NCI-H187 treated with DMSO at 0.1 percent for 48 hours (cell line): ENCODE data around the gene ARHGAP24.

ENCODE experiments used
- DNase-seq: peaks from one replicate; lab custom pipeline; 2025; lab: John Stamatoyannopoulos, UW

The ARHGAP24 gene

GRCh38 chr4:85777908-85778631 is 303.1 kb downstream of the ARHGAP24 start:
- DNase-seq, result no peak

- no peak for DNase-seq
Observed at GRCh38 chr4:85778632-85779131, 303.7 kb downstream of the ARHGAP24 start.

DNA sequence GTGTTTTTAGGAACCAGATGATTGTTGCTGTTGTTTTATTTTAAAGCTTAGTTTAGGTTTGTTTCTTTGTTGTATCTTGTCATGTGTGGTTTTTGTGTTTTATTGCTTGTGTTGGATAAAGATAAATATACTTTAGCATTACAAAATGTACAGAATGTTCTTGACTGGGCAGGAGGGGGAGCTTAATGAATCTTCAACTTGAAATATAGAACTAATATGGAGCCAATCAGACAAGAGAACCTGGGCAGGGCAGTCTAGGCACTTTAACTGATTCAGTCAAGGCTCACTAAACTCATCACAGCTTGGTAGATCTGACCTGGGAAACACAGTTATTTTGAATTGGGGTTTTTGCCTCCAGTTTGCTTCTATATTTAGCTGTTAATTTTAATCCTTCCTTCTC is 304.2 kb downstream of the ARHGAP24 start:
- no peak for DNase-seq

DNA sequence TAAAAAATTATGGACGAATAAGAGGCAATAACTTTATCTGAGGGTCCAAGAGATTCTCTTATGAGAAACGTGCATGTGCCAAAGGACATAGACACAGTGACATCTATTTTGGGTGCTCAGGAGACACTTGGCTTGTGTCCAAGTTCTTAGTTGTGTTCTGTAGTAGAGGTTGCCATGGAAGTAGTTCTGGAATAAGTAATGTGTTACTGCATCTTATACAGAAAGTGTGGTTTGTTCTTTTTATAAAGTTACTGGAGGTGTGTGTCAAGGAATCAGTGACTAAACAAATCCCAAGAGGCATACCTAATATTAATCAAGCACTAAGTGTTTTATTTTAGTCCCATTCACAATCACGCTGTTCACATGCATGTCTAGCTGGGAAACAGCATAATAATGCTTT is 305.7 kb downstream of the ARHGAP24 start:
- DNase-seq, result no peak

GRCh38 chr4:85783483-85783882 is 308.5 kb downstream of the ARHGAP24 start:
- no peak for DNase-seq

DNA sequence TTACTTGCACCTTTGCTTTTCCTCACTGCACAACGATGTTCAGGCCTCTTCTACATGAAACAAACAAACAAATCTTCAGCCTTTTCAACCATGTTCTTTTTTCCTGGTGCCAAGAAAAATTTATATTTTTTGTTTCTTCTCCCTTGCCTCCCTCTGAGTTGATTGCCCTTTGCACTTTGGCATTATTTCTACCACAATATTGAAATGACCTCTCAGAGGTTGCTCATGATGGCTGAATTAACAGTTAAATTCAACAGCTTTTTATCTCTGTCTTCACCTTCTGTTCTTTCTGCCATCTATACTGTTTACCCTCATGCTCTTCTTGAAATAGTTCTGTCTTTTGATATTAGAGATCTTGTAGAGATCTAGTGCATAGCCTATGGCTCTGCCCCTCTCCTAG is 308.9 kb downstream of the ARHGAP24 start:
- no peak for DNase-seq

DNA sequence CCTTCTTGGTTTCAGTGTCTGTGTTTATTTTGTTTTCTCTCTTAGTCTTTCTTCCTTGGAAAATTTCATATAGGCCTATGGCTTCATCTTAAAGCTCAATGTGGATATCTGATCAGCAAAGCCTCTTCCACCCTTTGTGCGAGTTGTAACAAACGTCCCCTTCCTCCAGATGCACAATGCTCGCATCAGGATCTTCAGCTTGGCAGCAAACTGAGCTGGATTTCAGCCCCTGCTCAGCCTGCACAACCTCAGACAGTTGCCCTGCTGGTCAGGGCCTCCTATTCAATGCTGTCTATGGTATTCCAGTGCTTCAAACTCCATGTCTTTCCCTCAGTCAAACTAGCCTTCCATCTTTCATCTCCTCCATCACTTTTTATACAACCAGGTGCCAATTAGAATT is 309.4 kb downstream of the ARHGAP24 start:
- DNase-seq, result no peak

- DNase-seq, result no peak
Observed at GRCh38 chr4:85784947-85785346, 310.0 kb downstream of the ARHGAP24 start.

GRCh38 chr4:85787133-85787532 is 312.2 kb downstream of the ARHGAP24 start:
- DNase-seq, result no peak

- no peak for DNase-seq
Observed at GRCh38 chr4:85788604-85789003, 313.7 kb downstream of the ARHGAP24 start.

DNA sequence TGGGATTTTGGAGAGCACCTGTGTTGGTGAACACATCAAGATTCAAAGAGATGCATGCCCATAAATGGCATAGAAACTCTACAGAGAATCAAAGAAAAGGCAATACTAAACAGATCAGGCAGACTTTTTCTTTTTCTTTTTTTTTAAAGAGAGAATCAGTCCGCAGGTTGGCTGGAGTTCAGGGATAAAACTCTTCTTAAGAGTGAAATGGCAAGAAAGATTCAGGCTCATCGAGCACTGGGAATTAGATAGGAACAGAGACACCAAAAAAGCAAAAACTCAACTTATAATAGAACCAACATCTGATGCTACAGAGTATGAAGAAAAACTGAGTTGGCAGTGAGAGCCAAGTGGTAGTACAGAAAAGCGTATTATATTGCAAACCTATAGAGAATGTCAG is 314.3 kb downstream of the ARHGAP24 start:
- no peak for DNase-seq

- DNase-seq, result no peak
Observed at GRCh38 chr4:85790582-85790981, 315.6 kb downstream of the ARHGAP24 start.

DNA sequence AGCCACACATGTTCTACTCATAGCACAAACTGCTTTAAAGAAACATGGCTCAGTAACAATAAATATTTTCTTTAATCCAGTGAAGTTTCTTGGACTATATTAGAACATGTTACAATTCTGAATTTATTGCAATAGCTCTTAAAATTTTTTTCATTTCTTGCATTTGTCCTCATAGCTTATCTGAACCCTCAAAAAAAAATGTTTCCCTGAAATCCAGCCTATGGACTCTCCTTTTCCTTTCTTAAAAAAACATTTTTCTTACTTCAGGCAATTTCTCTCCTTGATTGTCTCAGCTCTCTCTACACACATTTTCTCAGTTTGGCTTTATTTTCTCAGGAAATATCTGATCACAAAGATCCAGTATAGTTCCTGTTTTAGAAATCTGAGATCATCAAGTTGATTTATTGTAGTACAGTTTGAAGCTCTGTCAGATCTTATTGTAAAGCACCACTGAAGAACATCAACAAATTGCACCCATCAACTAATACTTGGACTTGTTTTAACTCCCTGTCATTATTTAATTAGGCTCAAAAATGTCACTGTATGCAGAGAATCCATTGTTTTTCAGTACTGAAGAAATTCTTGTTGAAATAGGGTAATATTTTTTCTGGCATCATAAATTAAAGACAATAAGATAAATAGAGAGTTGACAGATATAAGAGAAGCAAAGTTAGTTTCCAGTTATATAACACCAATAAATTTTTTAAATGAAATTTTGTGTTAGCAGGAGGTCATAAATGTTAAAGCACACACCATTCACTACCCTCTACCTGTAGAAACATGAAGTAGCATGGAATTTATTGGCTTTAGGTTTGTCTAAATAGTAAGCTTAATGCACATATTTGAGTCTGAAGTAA is 317.7 kb downstream of the ARHGAP24 start:
- no peak for DNase-seq

DNA sequence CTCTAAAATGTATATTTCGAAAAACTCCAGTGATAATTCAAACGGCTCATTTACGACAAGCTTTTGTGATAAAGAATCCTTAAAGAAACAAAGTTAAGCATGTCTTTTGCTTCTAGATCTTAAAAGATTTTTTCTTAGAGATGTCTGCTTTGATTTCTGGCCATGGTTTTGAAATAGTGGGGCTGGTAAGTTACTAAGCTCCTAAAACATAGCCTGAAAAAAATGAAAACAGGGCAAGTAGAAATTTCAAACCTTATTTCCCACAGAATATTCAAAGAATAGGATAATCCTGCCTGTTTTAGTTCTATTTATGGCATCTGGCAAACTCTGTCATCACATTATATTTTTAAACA is 318.3 kb downstream of the ARHGAP24 start:
- no peak for DNase-seq

GRCh38 chr4:85798012-85798770 is 323.2 kb downstream of the ARHGAP24 start:
- no peak for DNase-seq

GRCh38 chr4:85803856-85804255 is 328.9 kb downstream of the ARHGAP24 start:
- no peak for DNase-seq

DNA sequence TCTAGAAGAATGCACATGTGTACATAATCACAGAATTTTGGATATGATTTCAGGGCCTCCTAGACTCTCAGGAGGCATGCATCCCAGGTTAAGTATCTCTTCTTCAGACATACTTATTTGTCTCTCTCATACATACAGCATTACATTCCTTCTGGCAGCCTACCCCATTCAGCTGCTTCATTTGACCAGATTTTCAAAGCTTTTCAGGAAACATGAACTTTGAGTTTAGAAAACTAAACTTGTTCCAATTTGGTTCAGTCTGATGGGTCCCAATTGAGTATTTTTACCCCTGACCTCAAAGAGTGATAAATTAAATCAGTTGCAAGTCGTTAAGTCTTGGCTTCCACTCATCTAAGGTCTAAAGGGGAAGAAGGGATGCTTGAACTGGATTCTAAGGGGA is 330.9 kb downstream of the ARHGAP24 start:
- no peak for DNase-seq

- DNase-seq, result no peak
Observed at GRCh38 chr4:85806334-85806733, 331.4 kb downstream of the ARHGAP24 start.

DNA sequence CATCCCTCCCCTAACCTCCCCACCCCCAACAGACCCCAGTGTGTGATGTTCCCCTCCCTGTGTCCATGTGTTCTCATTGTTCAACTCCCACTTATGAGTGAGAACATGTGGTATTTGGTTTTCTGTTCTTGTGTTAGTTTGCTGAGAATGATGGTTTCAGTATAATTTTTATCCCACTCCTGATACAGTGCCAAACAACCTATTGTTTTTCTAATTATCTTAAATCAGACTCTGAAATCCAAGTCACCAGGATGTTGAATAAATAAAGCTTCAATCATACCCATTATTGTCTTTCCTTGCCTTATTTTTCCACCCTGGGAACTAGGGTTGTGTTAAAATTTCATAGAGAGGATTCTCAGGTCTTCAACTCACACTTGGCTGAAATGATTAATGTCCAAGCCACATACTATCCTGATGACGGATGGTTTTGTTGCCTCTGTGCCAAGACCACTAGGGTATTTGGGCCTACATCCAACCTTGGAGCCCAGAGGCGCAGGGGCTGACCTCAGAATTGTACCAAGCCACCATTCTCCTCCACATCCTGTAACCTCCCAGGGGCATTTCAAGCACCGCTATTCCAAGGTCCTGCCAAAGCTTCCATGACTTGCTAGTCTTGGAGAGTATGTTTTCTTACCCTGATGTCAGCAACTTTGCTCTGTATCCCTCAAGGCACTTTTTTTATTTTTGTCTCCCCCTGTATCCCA is 332.4 kb downstream of the ARHGAP24 start:
- no peak for DNase-seq

DNA sequence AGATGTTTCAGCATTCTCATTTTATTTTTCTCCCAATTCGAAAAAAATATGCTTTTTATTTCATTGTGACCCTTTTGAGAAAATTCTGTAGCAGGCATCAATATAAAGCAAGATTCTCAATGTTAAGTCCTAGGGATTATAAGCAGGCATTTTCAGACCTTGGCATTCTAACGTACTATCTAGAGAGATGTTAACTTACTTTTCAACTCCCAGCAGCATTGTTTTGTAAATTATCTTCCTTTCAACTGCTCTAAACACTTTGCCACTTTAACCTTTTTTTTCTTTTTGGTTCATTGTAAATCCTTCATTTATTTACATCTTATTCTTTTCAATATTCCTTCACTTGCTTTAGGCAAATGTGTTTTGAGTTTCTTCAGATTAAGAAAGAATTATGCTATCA is 333.2 kb downstream of the ARHGAP24 start:
- DNase-seq, result no peak

GRCh38 chr4:85808864-85809263 is 333.9 kb downstream of the ARHGAP24 start:
- no peak for DNase-seq

- no peak for DNase-seq
Observed at GRCh38 chr4:85812776-85813175, 337.8 kb downstream of the ARHGAP24 start.
